H1 (cell line): ENCODE results near the gene SPOCK2. TPM values are rescaled to one million over a fixed set of nuclear protein-coding genes. Genes with fewer than 3 reads are reported as not detected.

Experiments used
- CTCF ChIA-PET: fragments of 300-600 bp; sonication (Branson Sonifier 250); formaldehyde crosslinking; loops from one replicate; lab custom pipeline; 2021; ENCODE audit not compliant: partially characterized antibody; lab: Charles Lee
- POLR2A ChIA-PET: fragments of 300-600 bp; sonication (Branson Sonifier 250); formaldehyde crosslinking; loops from one replicate; lab custom pipeline; 2021; ENCODE audit warnings: inconsistent platforms; ENCODE audit not compliant: partially characterized antibody; lab: Charles Lee
- DNase-seq, 2 experiments: peaks; one replicate each; pipeline versions ENCODE4 v3.0.0 to v3.0.0-alpha.2; 2010 to 2022; ENCODE audit warnings: low spot score in 2 of 2, low read depth in 1 of 2, mixed read lengths in 1 of 2
- FAIRE-seq: peaks from 2 replicates; lab custom pipeline; 2011; peaks lifted over from hg19 to GRCh38; lab: Jason Lieb, UNC
- H2AFZ ChIP-seq: 2 replicates; pipeline ENCODE4 v1.8.1; 2012; ENCODE audit warnings: low read length, inconsistent platforms
- H2AK5ac ChIP-seq: 2 replicates; pipeline ENCODE4 v1.6.1; 2013; ENCODE audit warnings: low read depth, low read length
- H2BK120ac ChIP-seq: replicated peaks from 2 replicates; pipeline ENCODE3; 2013; ENCODE audit warnings: low read depth, low read length, inconsistent platforms
- H2BK12ac ChIP-seq: 2 replicates; pipeline ENCODE4 v1.6.1; 2013; ENCODE audit warnings: low read depth, low read length
- H2BK15ac ChIP-seq: 2 replicates; pipeline ENCODE4 v1.6.1; 2013; ENCODE audit warnings: low read length
- H2BK20ac ChIP-seq: 2 replicates; pipeline ENCODE4 v1.6.1; 2013; ENCODE audit warnings: low read length
- H2BK5ac ChIP-seq: 2 replicates; pipeline ENCODE4 v1.6.1; 2013; ENCODE audit warnings: low read depth, low read length
- H3K14ac ChIP-seq: 2 replicates; pipeline ENCODE4 v1.6.1; 2013; ENCODE audit warnings: inconsistent platforms; ENCODE audit not compliant: insufficient read length
- H3K18ac ChIP-seq: 2 replicates; pipeline ENCODE4 v1.6.1; 2013; ENCODE audit warnings: low read length; ENCODE audit errors: extremely low read depth
- H3K23ac ChIP-seq: 2 replicates; pipeline ENCODE4 v1.6.1; 2013; ENCODE audit warnings: inconsistent platforms; ENCODE audit not compliant: insufficient read length
- H3K23me2 ChIP-seq: 2 replicates; pipeline ENCODE4 v1.6.1; 2013; ENCODE audit warnings: low read depth, low read length
- H3K27ac ChIP-seq: 2 replicates; pipeline ENCODE4 v1.6.1; 2011; ENCODE audit warnings: low read depth, low read length, inconsistent platforms
- H3K27me3 ChIP-seq, 4 experiments: replicated peaks in 1 of 4; 1 replicate in 1 of 4; 2 replicates in 3 of 4; pipeline versions ENCODE4 v1.6.1 to v1.8.1; 2011 to 2013; ENCODE audit warnings: low read length in 3 of 4, mild to moderate bottlenecking in 3 of 4, inconsistent platforms in 2 of 4, mixed read lengths in 2 of 4, moderate library complexity in 1 of 4; ENCODE audit not compliant: control insufficient read depth in 3 of 4, insufficient read depth in 3 of 4; ENCODE audit errors: extremely low read depth in 1 of 4
- H3K36me3 ChIP-seq, 4 experiments: 2 replicates each; pipeline versions ENCODE4 v1.6.1 to v1.8.1; 2011 to 2013; ENCODE audit warnings: mild to moderate bottlenecking in 4 of 4, low read length in 3 of 4, moderate library complexity in 2 of 4, control low read depth in 1 of 4, inconsistent platforms in 1 of 4; ENCODE audit not compliant: insufficient read depth in 4 of 4, control insufficient read depth in 2 of 4
- H3K4ac ChIP-seq: replicated peaks from 2 replicates; pipeline ENCODE3; 2013; ENCODE audit warnings: low read length, low read depth, mixed read lengths, inconsistent platforms; ENCODE audit not compliant: insufficient read length
- H3K4me1 ChIP-seq, 4 experiments: replicated peaks in 1 of 4; 1 replicate in 1 of 4; 2 replicates in 3 of 4; pipeline versions ENCODE4 v1.6.1 to v1.8.1; 2011 to 2013; ENCODE audit warnings: low read length in 3 of 4, inconsistent platforms in 2 of 4, mixed read lengths in 1 of 4; ENCODE audit not compliant: insufficient read depth in 4 of 4, control insufficient read depth in 3 of 4
- H3K4me2 ChIP-seq, 2 experiments: 2 replicates each; pipeline versions ENCODE4 v1.6.1 to v1.8.1; 2011 to 2013; ENCODE audit warnings: low read depth in 2 of 2, low read length in 2 of 2, control low read depth in 1 of 2, inconsistent platforms in 1 of 2, mild to moderate bottlenecking in 1 of 2; ENCODE audit not compliant: insufficient read depth in 1 of 2
- H3K4me3 ChIP-seq, 4 experiments: fragments of 200-600, 300-600 bp in 1 of 4; sonication (generic), shearing (Covaris generic), sonication (Bioruptor Twin) in 1 of 4; 2 replicates each; pipeline versions ENCODE4 v1.5.1 to v1.8.1; 2011 to 2016; ENCODE audit warnings: low read length in 4 of 4, low read depth in 3 of 4, control low read depth in 2 of 4, inconsistent platforms in 2 of 4, mild to moderate bottlenecking in 2 of 4, mixed read lengths in 1 of 4, moderate library complexity in 1 of 4; ENCODE audit not compliant: insufficient read depth in 2 of 4; ENCODE audit errors: extremely low read depth in 1 of 4
- H3K56ac ChIP-seq: replicated peaks from 2 replicates; pipeline ENCODE3; 2013; ENCODE audit warnings: low read depth, mild to moderate bottlenecking, mixed read lengths, low read length, inconsistent platforms; ENCODE audit not compliant: insufficient read length
- H3K79me1 ChIP-seq: 2 replicates; pipeline ENCODE4 v1.6.1; 2013; ENCODE audit warnings: low read depth, low read length, control low read depth
- H3K79me2 ChIP-seq, 2 experiments: 2 replicates each; pipeline versions ENCODE4 v1.6.1 to v1.8.1; 2012 to 2013; ENCODE audit warnings: low read length in 2 of 2, mild to moderate bottlenecking in 2 of 2, inconsistent platforms in 1 of 2; ENCODE audit not compliant: insufficient read depth in 2 of 2, control insufficient read depth in 1 of 2
- H3K9ac ChIP-seq, 4 experiments: replicated peaks in 1 of 4; 1 replicate in 1 of 4; 2 replicates in 3 of 4; pipeline versions ENCODE4 v1.6.1 to v1.8.1; 2011 to 2013; ENCODE audit warnings: low read depth in 3 of 4, low read length in 3 of 4, control low read depth in 2 of 4, mild to moderate bottlenecking in 2 of 4, moderate library complexity in 2 of 4, inconsistent platforms in 1 of 4; ENCODE audit errors: extremely low read depth in 1 of 4
- H3K9me3 ChIP-seq, 2 experiments: 2 replicates each; pipeline versions ENCODE4 v1.6.1 to v1.8.1; 2012 to 2013; ENCODE audit warnings: mild to moderate bottlenecking in 2 of 2, moderate library complexity in 2 of 2, control low read depth in 1 of 2, inconsistent platforms in 1 of 2, low read depth in 1 of 2, low read length in 1 of 2, mixed read lengths in 1 of 2; ENCODE audit not compliant: insufficient read depth in 2 of 2
- H4K20me1 ChIP-seq, 2 experiments: replicated peaks in 1 of 2; 2 replicates each; pipeline versions ENCODE3 to v1.8.1; 2011 to 2013; ENCODE audit warnings: inconsistent platforms in 2 of 2, low read length in 2 of 2, mild to moderate bottlenecking in 1 of 2; ENCODE audit not compliant: insufficient read depth in 2 of 2, control insufficient read depth in 1 of 2
- H4K5ac ChIP-seq: 2 replicates; pipeline ENCODE4 v1.6.1; 2013; ENCODE audit warnings: low read length, low read depth, mixed read lengths, inconsistent platforms; ENCODE audit not compliant: insufficient read length
- H4K8ac ChIP-seq: 2 replicates; pipeline ENCODE4 v1.8.0; 2013; ENCODE audit warnings: mild to moderate bottlenecking, moderate library complexity, low read length, inconsistent platforms; ENCODE audit not compliant: insufficient read depth; ENCODE audit errors: extremely low read depth
- H4K91ac ChIP-seq: replicated peaks from 2 replicates; pipeline ENCODE3; 2013; ENCODE audit warnings: low read length, mixed read lengths, inconsistent platforms; ENCODE audit not compliant: insufficient read length
- ATF3 ChIP-seq: IDR thresholded peaks from 2 replicates; pipeline ENCODE4 v1.6.1; 2011; ENCODE audit warnings: low read depth, mild to moderate bottlenecking, low read length; ENCODE audit not compliant: insufficient read depth
- BACH1 ChIP-seq: IDR thresholded peaks from 2 replicates; pipeline ENCODE4 v1.6.1; 2012; ENCODE audit warnings: low read length, improper control_type of control experiment
- BRCA1 ChIP-seq: IDR thresholded peaks from 2 replicates; pipeline ENCODE4 v1.6.1; 2012; ENCODE audit warnings: low read depth, low read length, improper control_type of control experiment
- CHD1 ChIP-seq: IDR thresholded peaks from 2 replicates; pipeline ENCODE4 v1.6.1; 2012; ENCODE audit warnings: low read depth, low read length, improper control_type of control experiment
- CREB1 ChIP-seq: IDR thresholded peaks from 2 replicates; pipeline ENCODE4 v1.6.1; 2012; ENCODE audit warnings: inconsistent platforms
- CTBP2 ChIP-seq: IDR thresholded peaks from 2 replicates; pipeline ENCODE4 v1.7.0; 2011; ENCODE audit warnings: borderline replicate concordance, mild to moderate bottlenecking, moderate library complexity, mixed read lengths, low read length; ENCODE audit not compliant: insufficient read depth, insufficient read length
- EGR1 ChIP-seq: IDR thresholded peaks from 2 replicates; pipeline ENCODE4 v1.6.1; 2011; ENCODE audit warnings: low read depth, low read length, borderline replicate concordance
- JUN ChIP-seq: IDR thresholded peaks from 2 replicates; pipeline ENCODE4 v1.6.1; 2011; ENCODE audit warnings: low read depth, mild to moderate bottlenecking, improper control_type of control experiment, low read length
- JUND ChIP-seq: IDR thresholded peaks from 2 replicates; pipeline ENCODE4 v1.6.1; 2011; ENCODE audit warnings: mild to moderate bottlenecking, improper control_type of control experiment, low read length
- KDM5A ChIP-seq: fragments of 200-600 bp; IDR thresholded peaks from 2 replicates; pipeline ENCODE4 v1.7.1; 2012; ENCODE audit warnings: mild to moderate bottlenecking, low read length, inconsistent platforms, mixed read lengths
- MAFK ChIP-seq: IDR thresholded peaks from 2 replicates; pipeline ENCODE4 v1.6.1; 2012; ENCODE audit warnings: low read depth, mild to moderate bottlenecking, improper control_type of control experiment, low read length
- SP2 ChIP-seq: IDR thresholded peaks from 2 replicates; pipeline ENCODE4 v1.6.1; 2012; ENCODE audit warnings: mild to moderate bottlenecking, low read length, inconsistent platforms
- SP4 ChIP-seq: IDR thresholded peaks from 2 replicates; pipeline ENCODE4 v1.6.1; 2012; ENCODE audit warnings: low read length, inconsistent platforms
- SRF ChIP-seq: IDR thresholded peaks from 2 replicates; pipeline ENCODE4 v1.6.1; 2011; ENCODE audit warnings: mild to moderate bottlenecking, low read depth, low read length, moderate library complexity
- SUZ12 ChIP-seq: fragments of 200-600 bp; sonication (generic); IDR thresholded peaks from 2 replicates; pipeline ENCODE4 v1.6.1; 2012; ENCODE audit warnings: mild to moderate bottlenecking, inconsistent platforms, low read length, moderate library complexity, mixed read lengths
- TEAD4 ChIP-seq: IDR thresholded peaks from 2 replicates; pipeline ENCODE4 v1.6.1; 2012; ENCODE audit warnings: low read depth, low read length, inconsistent platforms, mixed read lengths
- WGBS, 2 experiments: shearing (Covaris generic) in 1 of 2; methylation state at CpG; one replicate each; pipeline versions ENCODE4 v1.1.6 to v1.1.7; 2013 to 2015; ENCODE audit warnings: low lambda C conversion rate in 2 of 2, mixed read lengths in 2 of 2, inconsistent platforms in 1 of 2, low coverage in 1 of 2, missing lambda C conversion rate in 1 of 2; ENCODE audit not compliant: insufficient replicate concordance in 2 of 2, insufficient coverage in 1 of 2, insufficient read length in 1 of 2; ENCODE audit errors: extremely low coverage in 1 of 2, missing lambda C conversion rate in 1 of 2; 5-methylcytosine and 5-hydroxymethylcytosine counted together
- polyA plus RNA-seq, 7 experiments: library from polyadenylated mRNA; depleted of rRNA in 3 of 7; stranded (reverse) in 5 of 7; unstranded in 2 of 7; fragments of >200 nt in 5 of 7; fragments of 200-250 nt in 2 of 7; gene quantifications; 1 replicate in 5 of 7; 2 replicates in 1 of 7; 4 replicates in 1 of 7; pipeline versions ENCODE4 v1.2.1 to v1.2.3, GENCODE V29; 2011 to 2013; ENCODE audit warnings: missing spikeins in 2 of 7, mixed read lengths in 2 of 7
- total RNA-seq: library from RNA; stranded (reverse); fragmentation: NEBNext Ultra II Directional; extraction: Animal tissue kit (Norgen Biotek cat#: 25700); gene quantifications from 2 replicates; pipeline ENCODE4 v1.2.1, GENCODE V29; 2021

Gene SPOCK2
- total and polyA plus RNA-seq, 2 of the 8 experiments (the other 6 are each of a cell fraction or from before 2014, with no cell fraction given), result 1.5 to 1.9 TPM

GRCh38 chr10:72094574-72094973 is 6.2 kb upstream of the SPOCK2 start:
- H2BK20ac ChIP-seq, result no peak overlapping the region
- no peak overlapping the region for H2BK120ac ChIP-seq
- WGBS, 2 experiments, result 94% methylated on average over 2 of the region's 2 CpGs; no CpG with 5 or more reads in 1 of the 2 experiments
- no peaks in the 10 kb centered on the region for H4K20me1 ChIP-seq
- CTCF ChIA-PET, result interaction anchor here (1.0 kb wide), 1 partner anchor 24 kb away, joined by 3 read pairs; no protein-coding TSS in a partner anchor
- no peak overlapping the region for H2BK15ac ChIP-seq
- H3K79me1 ChIP-seq, result no peaks in the 10 kb centered on the region
- peaks cover 0 to 7% (median 2%) of the 10 kb centered on the region in 4 experiments; a peak in 4 of 8 replicates for H3K36me3 ChIP-seq
- H2BK12ac ChIP-seq, result no peak overlapping the region
- no peak overlapping the region for H2AFZ ChIP-seq
- no peak overlapping the region for H2BK5ac ChIP-seq
- no peak for DNase-seq
- no peak for FAIRE-seq
- no peak overlapping the region for H3K4me2 ChIP-seq
- no peak overlapping the region for H3K14ac ChIP-seq
- no peak overlapping the region for H4K91ac ChIP-seq
- H3K56ac ChIP-seq, result no peak overlapping the region
- H3K79me2 ChIP-seq, result no peaks in the 10 kb centered on the region
- peaks cover 0 to 2% (median 0%) of the 10 kb centered on the region in 4 experiments; a peak in 2 of 7 replicates for H3K4me1 ChIP-seq
- no peak overlapping the region for H3K23ac ChIP-seq
- H3K27me3 ChIP-seq, result peaks cover 0 to 3% (median under 1%) of the 10 kb centered on the region in 4 experiments; a peak in 3 of 7 replicates
- H4K8ac ChIP-seq, result no peak overlapping the region
- no peak overlapping the region for H3K9ac ChIP-seq
- H3K27ac ChIP-seq, result no peak overlapping the region
- no peaks in the 10 kb centered on the region for H3K23me2 ChIP-seq
- no peaks in the 10 kb centered on the region for H3K9me3 ChIP-seq
- no peak overlapping the region for H2AK5ac ChIP-seq
- H3K18ac ChIP-seq, result no peak overlapping the region
- POLR2A ChIA-PET, result no interaction called here
- H3K4ac ChIP-seq, result no peak overlapping the region
- H4K5ac ChIP-seq, result no peak overlapping the region
- H3K4me3 ChIP-seq, result no peak overlapping the region
- TF ChIP-seq SP2, result no peak
- no peak for TF ChIP-seq CREB1
- no peak for TF ChIP-seq ATF3
- TF ChIP-seq JUND, result no peak
- no peak for TF ChIP-seq BACH1
- no peak for TF ChIP-seq MAFK
- no peak for TF ChIP-seq TEAD4
- TF ChIP-seq SUZ12, result no peak
- TF ChIP-seq BRCA1, result no peak
- no peak for TF ChIP-seq CHD1
- TF ChIP-seq EGR1, result no peak
- no peak for TF ChIP-seq CTBP2
- no peak for TF ChIP-seq KDM5A
- TF ChIP-seq SP4, result no peak
- no peak for TF ChIP-seq JUN
- no peak for TF ChIP-seq SRF
